Adrenal gland (tissue), 12 donors: ENCODE data around the gene TBRG4. TPM values are rescaled to one million over a fixed set of nuclear protein-coding genes. Genes with fewer than 3 reads are reported as not detected.

ENCODE experiments used
- DNase-seq, 7 donors: peaks; one replicate each; pipeline ENCODE4 v3.0.0-alpha.2; 2019 to 2020
- H3K27ac ChIP-seq, 5 donors: fragments of 200-600 bp; sonication (generic) in 4 of 5; 1 replicate in 3 of 5; 2 replicates in 2 of 5; pipeline versions ENCODE4 v1.5.1 to v1.8.0; 2016 to 2020; ENCODE audit warnings: mild to moderate bottlenecking in 1 of 5
- H3K27me3 ChIP-seq: fragments of 200-600 bp; 2 replicates; pipeline ENCODE4 v1.8.0; 2021
- H3K36me3 ChIP-seq, 2 donors: fragments of 200-600 bp; replicated peaks in 1 of 2; 1 replicate in 1 of 2; 2 replicates in 1 of 2; pipeline versions ENCODE4 v1.5.1 to v1.8.0; 2018 to 2022
- H3K4me1 ChIP-seq, 2 donors: fragments of 200-600 bp; replicated peaks in 1 of 2; 1 replicate in 1 of 2; 2 replicates in 1 of 2; pipeline versions ENCODE4 v1.5.1 to v1.8.0; 2018 to 2021
- H3K4me3 ChIP-seq, 4 donors: fragments of 200-600 bp; sonication (generic) in 3 of 4; one replicate each; pipeline ENCODE4 v1.5.1; 2016 to 2018
- H3K9me3 ChIP-seq, 3 donors: fragments of 200-600 bp; sonication (generic) in 1 of 3; replicated peaks in 1 of 3; 1 replicate in 2 of 3; 2 replicates in 1 of 3; pipeline versions ENCODE4 v1.5.1 to v1.8.0; 2016 to 2021
- POLR2A ChIP-seq, 2 donors: fragments of 450-650 bp; IDR thresholded peaks; one replicate each; pipeline ENCODE4 v1.6.1; 2017; ENCODE audit warnings: antibody characterized with exemption in 2 of 2, mild to moderate bottlenecking in 2 of 2, moderate library complexity in 1 of 2
- WGBS, 4 donors: extraction: QIAGEN DNeasy Blood & Tissue Kit in 2 of 4; methylation state at CpG; one replicate each; pipeline versions ENCODE4 v1.1.5 to v1.1.7; 2013 to 2017; 5-methylcytosine and 5-hydroxymethylcytosine counted together
- intact Hi-C, 2 donors: fragments of 100-400 bp; cut with DNase I; formaldehyde crosslinking; loops; one replicate each; pipeline versions ENCODE4 v1.14.1 to v1.15.0; 2022 to 2023
- polyA plus RNA-seq, 3 donors: library from polyadenylated mRNA; stranded (reverse); fragments of 200-250 nt in 2 of 3; fragments of 350-450 nt in 1 of 3; fragmentation: Illumina TruSeq in 1 of 3; extraction: RNeasy Lipid Tissue Mini Kit (QIAGEN cat#74804) in 1 of 3; gene quantifications; one replicate each; pipeline ENCODE4 v1.2.3, GENCODE V29; 2013 to 2014
- total RNA-seq, 9 donors: library from RNA; depleted of rRNA in 4 of 9; stranded (reverse); fragments of >200 nt in 4 of 9; fragments of 120-200 nt in 1 of 9; fragmentation: NEBNext Ultra II Directional in 1 of 9; extraction: Animal tissue kit (Norgen Biotek cat#: 25700) in 1 of 9; gene quantifications; one replicate each; pipeline versions ENCODE4 v1.1.0 to v1.2.4, GENCODE V29; 2013 to 2023
- TF ChIP-seq, protein P1 (sequence below), 6 experiments: fragments of 450-650 bp in 4 of 6; fragments of 200-600 bp in 2 of 6; sonication (generic) in 1 of 6; IDR thresholded peaks; 1 replicate in 5 of 6; 2 replicates in 1 of 6; pipeline versions ENCODE4 v1.5.1 to v1.8.0; 2016 to 2021; ENCODE audit warnings: antibody characterized with exemption in 6 of 6, mild to moderate bottlenecking in 2 of 6, moderate library complexity in 1 of 6
- donor health status: healthy with polysubstance abuse.
- donor health status: Bipolar disorder and iron deficiency.
- donor health status: DM: yes; HTN: yes; CAD: no.
- donor health status: DM: no; HTN: no; CAD: no.
- donor health status: DM: no; HTN: no; CAD: no.
- donor health status: DM: yes; HTN: yes; CAD: no.

Gene TBRG4
- total and polyA plus RNA-seq, 12 donors: 41.4 to 85.8 (median 58.0) TPM

DNA sequence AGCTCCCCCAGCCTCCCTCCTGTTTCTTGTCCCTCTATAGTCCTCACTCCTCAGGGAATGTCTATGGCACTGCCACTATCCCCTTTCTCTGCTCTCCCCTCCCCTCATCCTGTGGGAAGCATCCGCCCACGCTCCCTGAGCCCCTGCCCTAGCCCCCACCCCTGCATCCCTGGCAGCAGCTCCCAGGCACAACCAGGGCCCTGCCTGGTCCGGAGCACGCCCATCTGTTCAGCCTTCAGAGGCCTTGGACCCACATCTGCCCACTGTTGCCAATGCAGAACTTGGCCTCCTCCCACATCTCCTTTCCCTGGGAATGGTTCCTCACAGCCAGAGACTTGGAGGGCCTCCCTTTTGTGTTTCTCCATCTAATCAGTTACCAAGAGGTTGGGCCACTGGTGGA, 20.4 kb upstream of the TBRG4 start:
- intact Hi-C loops: loop anchor here in 1 of 2 donors (5.0 kb wide), 1 partner anchor 155 kb away; the partner anchor contains the start of gene MYO1G

DNA sequence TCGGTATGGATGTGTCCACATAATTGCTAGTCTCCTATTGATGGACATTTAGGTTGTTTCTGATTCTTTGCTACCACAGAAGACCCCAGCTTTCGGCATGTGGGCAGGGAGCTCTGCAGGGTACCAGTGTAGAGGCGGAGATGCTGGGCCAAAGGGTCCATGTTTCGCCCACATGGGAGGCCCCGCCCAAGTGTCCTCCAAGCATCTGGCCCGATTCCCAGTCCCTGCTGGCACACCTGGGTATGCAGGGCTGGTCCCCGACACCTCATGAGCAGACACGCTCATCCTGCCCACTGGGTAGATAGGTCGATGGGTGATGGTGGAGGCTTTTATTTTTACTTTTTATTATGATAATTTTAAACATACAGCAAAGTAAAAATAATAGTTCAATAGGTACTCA, 19.4 kb upstream of the TBRG4 start:
- H3K4me3 ChIP-seq: no peak overlapping the region
- DNase-seq: no peak
- no peaks in the 10 kb centered on the region for H3K27me3 ChIP-seq
- no peaks in the 10 kb centered on the region for H3K9me3 ChIP-seq
- H3K4me1 ChIP-seq: no peaks in the 10 kb centered on the region
- TF ChIP-seq POLR2A (IDR thresholded peaks at IDR 0.05): no peak
- TF ChIP-seq, protein P1, sequence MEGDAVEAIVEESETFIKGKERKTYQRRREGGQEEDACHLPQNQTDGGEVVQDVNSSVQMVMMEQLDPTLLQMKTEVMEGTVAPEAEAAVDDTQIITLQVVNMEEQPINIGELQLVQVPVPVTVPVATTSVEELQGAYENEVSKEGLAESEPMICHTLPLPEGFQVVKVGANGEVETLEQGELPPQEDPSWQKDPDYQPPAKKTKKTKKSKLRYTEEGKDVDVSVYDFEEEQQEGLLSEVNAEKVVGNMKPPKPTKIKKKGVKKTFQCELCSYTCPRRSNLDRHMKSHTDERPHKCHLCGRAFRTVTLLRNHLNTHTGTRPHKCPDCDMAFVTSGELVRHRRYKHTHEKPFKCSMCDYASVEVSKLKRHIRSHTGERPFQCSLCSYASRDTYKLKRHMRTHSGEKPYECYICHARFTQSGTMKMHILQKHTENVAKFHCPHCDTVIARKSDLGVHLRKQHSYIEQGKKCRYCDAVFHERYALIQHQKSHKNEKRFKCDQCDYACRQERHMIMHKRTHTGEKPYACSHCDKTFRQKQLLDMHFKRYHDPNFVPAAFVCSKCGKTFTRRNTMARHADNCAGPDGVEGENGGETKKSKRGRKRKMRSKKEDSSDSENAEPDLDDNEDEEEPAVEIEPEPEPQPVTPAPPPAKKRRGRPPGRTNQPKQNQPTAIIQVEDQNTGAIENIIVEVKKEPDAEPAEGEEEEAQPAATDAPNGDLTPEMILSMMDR (IDR thresholded peaks at IDR 0.05): no peak
- H3K27ac ChIP-seq: no peak overlapping the region
- WGBS, 4 donors: 71 to 78% (median 77%) methylated on average over 9 of the region's 9 CpGs
- intact Hi-C loops: loop anchor here in 1 of 2 donors (5.0 kb wide), 1 partner anchor 154 kb away; the partner anchor contains the start of gene MYO1G
- H3K36me3 ChIP-seq: no peaks in the 10 kb centered on the region

More for the DNA sequence above, 20.4 kb upstream of the TBRG4 start:
- no peak for DNase-seq
- Histone ChIP-seq H3K27ac (no peak overlapping the region), H3K4me3 (no peak overlapping the region), H3K4me1 (no peaks in the 10 kb centered on the region), H3K27me3 (no peaks in the 10 kb centered on the region), H3K9me3 (no peaks in the 10 kb centered on the region), H3K36me3 (no peaks in the 10 kb centered on the region)
- WGBS, 4 donors: 51 to 88% (median 64%) methylated on average over 4 of the region's 4 CpGs
- TF ChIP-seq, protein P1 (IDR thresholded peaks at IDR 0.05): no peak
- TF ChIP-seq POLR2A (IDR thresholded peaks at IDR 0.05): no peak

DNA sequence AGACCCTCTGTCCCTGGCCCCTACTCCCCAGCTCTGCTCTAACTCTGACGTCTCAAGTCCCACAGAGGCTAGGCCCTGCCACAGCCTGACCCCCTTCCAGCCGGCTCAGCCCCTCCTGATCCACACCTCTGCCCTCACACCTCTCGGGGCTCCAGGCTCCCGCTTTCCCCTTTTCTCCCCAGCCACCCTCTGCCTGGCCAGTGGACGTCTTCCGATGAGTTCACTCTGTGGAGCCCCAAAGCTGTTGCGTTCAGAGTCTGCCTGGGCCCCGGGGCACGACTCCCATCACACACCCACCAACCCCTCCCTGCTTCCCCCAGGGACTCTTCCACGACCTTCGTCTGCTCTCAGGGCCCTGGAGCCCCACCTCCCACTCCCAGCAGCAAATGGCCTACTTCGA, 18.4 kb upstream of the TBRG4 start:
- H3K27ac ChIP-seq: no peak overlapping the region
- H3K4me1 ChIP-seq: no peaks in the 10 kb centered on the region
- no peak for TF ChIP-seq POLR2A (IDR thresholded peaks at IDR 0.05)
- TF ChIP-seq, protein P1 (IDR thresholded peaks at IDR 0.05): no peak
- intact Hi-C loops: loop anchor here in 1 of 2 donors (5.0 kb wide), 1 partner anchor 153 kb away; the partner anchor contains the start of gene MYO1G
- H3K27me3 ChIP-seq: no peaks in the 10 kb centered on the region
- 71 to 79% (median 72%) methylated on average over 12 of the region's 12 CpGs for WGBS, 4 donors
- no peaks in the 10 kb centered on the region for H3K36me3 ChIP-seq
- no peak overlapping the region for H3K4me3 ChIP-seq
- H3K9me3 ChIP-seq: no peaks in the 10 kb centered on the region
- no peak for DNase-seq

DNA sequence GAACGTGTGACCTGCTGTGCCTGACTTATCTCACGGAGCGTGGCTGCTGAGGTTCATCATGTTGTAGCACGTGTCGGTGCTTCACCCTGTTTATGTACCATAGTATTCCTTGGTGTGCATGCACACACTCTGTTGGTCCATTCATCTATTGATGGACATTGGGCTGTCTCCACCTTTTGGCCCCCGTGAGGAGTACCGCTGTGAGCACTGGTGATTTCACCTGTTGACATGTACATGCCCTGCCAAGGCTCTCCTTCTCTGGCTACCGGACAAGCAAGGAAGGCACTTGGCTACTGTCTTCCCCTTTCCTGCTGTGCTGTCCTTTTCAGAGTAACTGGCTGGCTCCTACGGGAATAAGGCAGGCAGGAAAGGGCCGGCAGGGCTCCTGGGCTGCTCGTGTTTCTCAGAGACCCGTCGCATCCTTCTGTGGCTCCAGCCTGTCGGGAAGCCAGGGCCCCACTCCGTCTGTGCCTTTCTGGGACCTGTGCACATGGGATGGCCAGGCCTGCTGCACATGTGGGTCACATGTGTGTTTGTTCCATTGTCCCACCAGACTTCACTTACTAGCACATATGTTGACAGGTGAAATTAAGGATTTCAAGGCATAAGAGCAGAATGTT, 17.8 kb upstream of the TBRG4 start:
- intact Hi-C loops: no loop called here
- TF ChIP-seq, protein P1 (IDR thresholded peaks at IDR 0.05): no peak
- no peak for TF ChIP-seq POLR2A (IDR thresholded peaks at IDR 0.05)
- no peaks in the 10 kb centered on the region for H3K9me3 ChIP-seq

More for the DNA sequence above, 17.8 kb upstream of the TBRG4 start:
- H3K36me3 ChIP-seq: no peaks in the 10 kb centered on the region
- no peak overlapping the region for H3K27ac ChIP-seq
- no peaks in the 10 kb centered on the region for H3K27me3 ChIP-seq
- no peak for DNase-seq
- no peak overlapping the region for H3K4me3 ChIP-seq
- WGBS, 4 donors: 81 to 87% (median 83%) methylated on average over 15 of the region's 15 CpGs
- H3K4me1 ChIP-seq: no peaks in the 10 kb centered on the region
